ENCODE measurements around the gene CDH11. TPM values are rescaled to one million over a fixed set of nuclear protein-coding genes. Genes with fewer than 3 reads are reported as not detected.

Gene CDH11
- total RNA-seq, 4 donors from 2014 or later, result 13.0 to 37.7 (median 27.8) TPM

- no peak for TF ChIP-seq POLR2A (IDR thresholded peaks at IDR 0.05)
- no peak for TF ChIP-seq CTCF (IDR thresholded peaks at IDR 0.05)
Measured at GRCh38 chr16:65142276-65142675, 20.4 kb upstream of the CDH11 start.

GRCh38 chr16:65136681-65137080, 14.8 kb upstream of the CDH11 start:
- no peaks in the 10 kb centered on the region for H3K4me1 ChIP-seq
- no peak overlapping the region for H3K4me3 ChIP-seq (replicated peaks in 1 of 3)
- H3K36me3 ChIP-seq, result no peaks in the 10 kb centered on the region
- no peak for TF ChIP-seq POLR2A (IDR thresholded peaks at IDR 0.05)
- TF ChIP-seq CTCF (IDR thresholded peaks at IDR 0.05), result no peak
- H3K9me3 ChIP-seq, result no peaks in the 10 kb centered on the region
- no peak overlapping the region for H3K27ac ChIP-seq
- no peak for DNase-seq
- no peaks in the 10 kb centered on the region for H3K27me3 ChIP-seq
- WGBS, 2 donors, result 69 to 72% methylated on average over 2 of the region's 2 CpGs
- intact Hi-C loops (cut with DNase I), result no loop called here

More at GRCh38 chr16:65142276-65142675, 20.4 kb upstream of the CDH11 start:
- 83 to 88% methylated on average over 3 of the region's 3 CpGs for WGBS, 2 donors
- H3K4me3 ChIP-seq (replicated peaks in 1 of 3), result no peak overlapping the region
- DNase-seq, result no peak
- H3K27me3 ChIP-seq, result no peaks in the 10 kb centered on the region
- H3K27ac ChIP-seq, result no peak overlapping the region
- H3K36me3 ChIP-seq, result no peaks in the 10 kb centered on the region
- intact Hi-C loops (cut with DNase I), result no loop called here
- no peaks in the 10 kb centered on the region for H3K9me3 ChIP-seq
- H3K4me1 ChIP-seq, result no peaks in the 10 kb centered on the region

GRCh38 chr16:65126845-65127624, 5.2 kb upstream of the CDH11 start:
- no peaks in the 10 kb centered on the region for H3K9me3 ChIP-seq
- H3K27me3 ChIP-seq, result peaks cover 5% of the 10 kb centered on the region
- no peak for DNase-seq
- WGBS, 2 donors, result 94 to 95% methylated on average over 6 of the region's 6 CpGs
- intact Hi-C loops (cut with DNase I), result no loop called here
- TF ChIP-seq CTCF (IDR thresholded peaks at IDR 0.05) (peak in 1 of 6 experiments; percentile 12), POLR2A (IDR thresholded peaks at IDR 0.05) (no peak)
- no peak overlapping the region for H3K27ac ChIP-seq
- H3K4me3 ChIP-seq (replicated peaks in 1 of 3), result no peak overlapping the region
- peaks cover 0 to 2% of the 10 kb centered on the region in 2 donors for H3K4me1 ChIP-seq
- H3K36me3 ChIP-seq, result no peaks in the 10 kb centered on the region

GRCh38 chr16:65125871-65126270, 4.0 kb upstream of the CDH11 start:
- no peak overlapping the region for H3K4me3 ChIP-seq (replicated peaks in 1 of 3)
- intact Hi-C loops (cut with DNase I), result no loop called here

More at GRCh38 chr16:65125871-65126270, 4.0 kb upstream of the CDH11 start:
- WGBS, 2 donors, result 71 to 83% methylated on average over 5 of the region's 5 CpGs
- no peaks in the 10 kb centered on the region for H3K36me3 ChIP-seq
- H3K27me3 ChIP-seq, result peaks cover 5% of the 10 kb centered on the region
- no peaks in the 10 kb centered on the region for H3K9me3 ChIP-seq
- peaks cover 0 to 6% of the 10 kb centered on the region in 2 donors for H3K4me1 ChIP-seq
- no peak for DNase-seq
- TF ChIP-seq CTCF (IDR thresholded peaks at IDR 0.05) (no peak), POLR2A (IDR thresholded peaks at IDR 0.05) (no peak)
- no peak overlapping the region for H3K27ac ChIP-seq

Measured in thyroid gland (tissue), 4 donors.